WTC11 (cell line): ENCODE measurements around the gene DAAM2. TPM values are rescaled to one million over a fixed set of nuclear protein-coding genes. Genes with fewer than 3 reads are reported as not detected.

Experiments
- ATAC-seq: fragments of 200-7000 bp; cut with Tn5 transposase; 2 replicates; pipeline ENCODE4 v1.10.0; 2021; ENCODE audit warnings: mild to moderate bottlenecking, moderate library complexity
- CTCF ChIA-PET: fragments of 300-600 bp; sonication (Branson Sonifier 250); formaldehyde crosslinking; loops from one replicate; lab custom pipeline; 2021; ENCODE audit warnings: antibody characterized with exemption; lab: Charles Lee
- POLR2A ChIA-PET: fragments of 350-600 bp; sonication (Branson Sonifier 250); formaldehyde crosslinking; loops from one replicate; lab custom pipeline; 2021; ENCODE audit warnings: antibody characterized with exemption; lab: Charles Lee
- DNase-seq: peaks from one replicate; pipeline ENCODE4 v3.0.0; 2021; ENCODE audit warnings: low spot score
- H3K27ac Mint-ChIP-seq: 2 replicates; pipeline ENCODE4 v1.8.0; 2021; ENCODE audit warnings: mixed read lengths
- H3K27me3 Mint-ChIP-seq: 2 replicates; pipeline ENCODE4 v1.8.0; 2021; ENCODE audit warnings: low read depth, mild to moderate bottlenecking, moderate library complexity, mixed read lengths
- H3K36me3 Mint-ChIP-seq: 2 replicates; pipeline ENCODE4 v1.8.0; 2021; ENCODE audit warnings: mixed read lengths
- H3K4me1 Mint-ChIP-seq: 2 replicates; pipeline ENCODE4 v1.8.0; 2022; ENCODE audit warnings: mixed read lengths
- H3K4me3 Mint-ChIP-seq: 2 replicates; pipeline ENCODE4 v1.8.0; 2021; ENCODE audit warnings: mild to moderate bottlenecking, moderate library complexity, mixed read lengths
- H3K9me3 Mint-ChIP-seq: 2 replicates; pipeline ENCODE4 v1.8.0; 2021; ENCODE audit warnings: mixed read lengths
- E2F4 ChIP-seq: sonication (generic); formaldehyde crosslinking; IDR thresholded peaks from 2 replicates; pipeline ENCODE4 v1.8.1; 2022; ENCODE audit warnings: low read depth, mild to moderate bottlenecking, moderate library complexity, missing genetic modification reagents, borderline replicate concordance
- FOXP1 ChIP-seq: sonication (generic); formaldehyde crosslinking; IDR thresholded peaks from 2 replicates; pipeline ENCODE4 v1.8.0; 2022; ENCODE audit warnings: missing genetic modification reagents, mild to moderate bottlenecking, moderate library complexity, borderline replicate concordance
- GTF2I ChIP-seq: fragments of 250-450 bp; sonication (Bioruptor Pico); conservative IDR thresholded peaks from 2 replicates; pipeline ENCODE4 v1.4.0; 2021; ENCODE audit warnings: mild to moderate bottlenecking
- HMGA2 ChIP-seq: fragments of 250-450 bp; sonication (Bioruptor Pico); IDR thresholded peaks from 2 replicates; pipeline ENCODE4 v1.4.0; 2021; ENCODE audit warnings: mild to moderate bottlenecking, moderate library complexity
- JAZF1 ChIP-seq: fragments of 250-450 bp; sonication (Bioruptor Pico); IDR thresholded peaks from 2 replicates; pipeline ENCODE4 v1.9.0; 2021; ENCODE audit warnings: moderate library complexity, mild to moderate bottlenecking, inconsistent platforms
- KAT7 ChIP-seq: sonication (generic); formaldehyde crosslinking; IDR thresholded peaks from 2 replicates; pipeline ENCODE4 v1.8.1; 2023; ENCODE audit warnings: missing genetic modification reagents, mild to moderate bottlenecking, borderline replicate concordance
- MLX ChIP-seq: sonication (generic); formaldehyde crosslinking; IDR thresholded peaks from 2 replicates; pipeline ENCODE4 v1.8.1; 2023; ENCODE audit warnings: mild to moderate bottlenecking, missing genetic modification reagents, moderate library complexity
- NFE2L1 ChIP-seq: sonication (generic); formaldehyde crosslinking; IDR thresholded peaks from 2 replicates; pipeline ENCODE4 v1.8.1; 2023; ENCODE audit warnings: missing genetic modification reagents
- NFYB ChIP-seq: sonication (generic); formaldehyde crosslinking; conservative IDR thresholded peaks from 2 replicates; pipeline ENCODE4 v1.8.0; 2022; ENCODE audit warnings: low read depth, missing genetic modification reagents
- OVOL2 ChIP-seq: fragments of 250-450 bp; sonication (Bioruptor Pico); IDR thresholded peaks from 2 replicates; pipeline ENCODE4 v1.9.0; 2021; ENCODE audit warnings: mild to moderate bottlenecking, borderline replicate concordance
- RORB ChIP-seq: fragments of 250-450 bp; sonication (Bioruptor Pico); IDR thresholded peaks from 2 replicates; pipeline ENCODE4 v1.9.0; 2021; ENCODE audit warnings: mild to moderate bottlenecking
- SOX15 ChIP-seq: fragments of 250-450 bp; sonication (Bioruptor Pico); IDR thresholded peaks from 2 replicates; pipeline ENCODE4 v1.9.0; 2021; ENCODE audit warnings: mild to moderate bottlenecking
- TEAD1 ChIP-seq: sonication (generic); formaldehyde crosslinking; IDR thresholded peaks from 2 replicates; pipeline ENCODE4 v1.8.0; 2022; ENCODE audit warnings: mild to moderate bottlenecking, missing genetic modification reagents
- USF2 ChIP-seq: sonication (generic); formaldehyde crosslinking; IDR thresholded peaks from 2 replicates; pipeline ENCODE4 v1.8.1; 2023; ENCODE audit warnings: mild to moderate bottlenecking, missing genetic modification reagents, moderate library complexity
- ZBTB21 ChIP-seq: sonication (generic); formaldehyde crosslinking; IDR thresholded peaks from 2 replicates; pipeline ENCODE4 v1.8.1; 2023; ENCODE audit warnings: mild to moderate bottlenecking, missing genetic modification reagents, borderline replicate concordance
- ZNF281 ChIP-seq: sonication (generic); formaldehyde crosslinking; IDR thresholded peaks from 2 replicates; pipeline ENCODE4 v1.8.0; 2023; ENCODE audit warnings: mild to moderate bottlenecking, missing genetic modification reagents
- ZNF317 ChIP-seq: sonication (generic); formaldehyde crosslinking; IDR thresholded peaks from 2 replicates; pipeline ENCODE4 v1.8.1; 2023; ENCODE audit warnings: low read depth, mild to moderate bottlenecking, moderate library complexity, missing genetic modification reagents, borderline replicate concordance
- ZNF423 ChIP-seq: fragments of 250-450 bp; sonication (Bioruptor Pico); IDR thresholded peaks from 2 replicates; pipeline ENCODE4 v2.1.2; 2022; ENCODE audit warnings: mild to moderate bottlenecking, moderate library complexity
- total RNA-seq: library from RNA; stranded (reverse); gene quantifications from 3 replicates; pipeline ENCODE4 v1.2.3, GENCODE V29; 2021

DAAM2 gene
- total RNA-seq, 1 experiment from 2014 or later: 2.0 TPM

- no peak for ATAC-seq
- Mint-ChIP-seq H3K9me3 (peaks cover 8% of the 10 kb centered on the region), H3K4me1 (no peaks in the 10 kb centered on the region), H3K4me3 (no peak overlapping the region), H3K36me3 (no peaks in the 10 kb centered on the region), H3K27ac (no peak overlapping the region), H3K27me3 (no peaks in the 10 kb centered on the region; the same call in 1 of the 2 replicates)
- no peak for DNase-seq
- ChIA-PET POLR2A (no interaction called here), CTCF (interaction anchor here (0.9 kb wide), 1 partner anchor 377 kb away, joined by 3 read pairs; no protein-coding TSS in a partner anchor)
- TF ChIP-seq FOXP1 (CRISPR knock-in tag): no peak
- no peak for TF ChIP-seq GTF2I
- TF ChIP-seq E2F4 (CRISPR knock-in tag): no peak
- no peak for TF ChIP-seq KAT7 (CRISPR knock-in tag)
- TF ChIP-seq TEAD1 (CRISPR knock-in tag): no peak
- no peak for TF ChIP-seq HMGA2 (CRISPR knock-in tag)
- no peak for TF ChIP-seq ZNF281 (CRISPR knock-in tag)
- no peak for TF ChIP-seq ZBTB21 (CRISPR knock-in tag)
- TF ChIP-seq USF2: no peak
- TF ChIP-seq MLX: no peak
- no peak for TF ChIP-seq JAZF1 (CRISPR knock-in tag)
- TF ChIP-seq, all 79 proteins: peak for 0
Observed at GRCh38 chr6:39754514-39755115, 37.6 kb upstream of the DAAM2 start.

- DNase-seq (no peak), ATAC-seq (no peak)
- H3K4me3 Mint-ChIP-seq: no peak overlapping the region
- TF ChIP-seq ZNF423 (CRISPR knock-in tag) (no peak), NFE2L1 (CRISPR knock-in tag) (no peak), USF2 (no peak), OVOL2 (CRISPR knock-in tag) (no peak), RORB (no peak), ZNF317 (CRISPR knock-in tag) (no peak)
- H3K27ac Mint-ChIP-seq: no peak overlapping the region
- POLR2A ChIA-PET: no interaction called here
- H3K27me3 Mint-ChIP-seq: no peaks in the 10 kb centered on the region; the same call in 1 of the 2 replicates
- H3K4me1 Mint-ChIP-seq: no peaks in the 10 kb centered on the region
- H3K9me3 Mint-ChIP-seq: peaks cover 8% of the 10 kb centered on the region
- H3K36me3 Mint-ChIP-seq: no peaks in the 10 kb centered on the region
- CTCF ChIA-PET: interaction anchor here (0.9 kb wide), 1 partner anchor 377 kb away, joined by 3 read pairs; no protein-coding TSS in a partner anchor
Observed at GRCh38 chr6:39755231-39755630, 36.9 kb upstream of the DAAM2 start.

- H3K4me3 Mint-ChIP-seq: no peak overlapping the region
- ATAC-seq (no peak), DNase-seq (no peak)
- POLR2A ChIA-PET: no interaction called here
- no peaks in the 10 kb centered on the region for H3K36me3 Mint-ChIP-seq
- H3K9me3 Mint-ChIP-seq: peaks cover 8% of the 10 kb centered on the region
- no peaks in the 10 kb centered on the region; the same call in 1 of the 2 replicates for H3K27me3 Mint-ChIP-seq
- TF ChIP-seq SOX15 (CRISPR knock-in tag): no peak
- TF ChIP-seq NFYB (CRISPR knock-in tag): no peak
- H3K27ac Mint-ChIP-seq: no peak overlapping the region
- CTCF ChIA-PET: no interaction called here
- no peaks in the 10 kb centered on the region for H3K4me1 Mint-ChIP-seq
Observed at GRCh38 chr6:39756582-39756981, 35.6 kb upstream of the DAAM2 start.
